Measurements from ENCODE around the gene TRMT2A.

GRCh38 chr22:20145832-20146223 is 28.8 kb upstream of the TRMT2A start:
- TF ChIP-seq POLR2AphosphoS5 (IDR thresholded peaks at IDR 0.05; ENCODE audit: low read depth, low read length): no peak
- TF ChIP-seq POLR2A (IDR thresholded peaks at IDR 0.05; ENCODE audit: low read depth, low read length): no peak
- no peak for TF ChIP-seq TAF1 (IDR thresholded peaks at IDR 0.05; ENCODE audit: borderline replicate concordance, low read depth, low read length)

All from GM12892 (cell line).